SK-N-SH (cell line): ENCODE results near the gene IDH3B. TPM values are rescaled to one million over a fixed set of nuclear protein-coding genes. Genes with fewer than 3 reads are reported as not detected.

Source experiments
- CTCF ChIA-PET: fragments of 300-600, 350-600 bp; formaldehyde crosslinking; extraction: SDS; loops from one replicate; lab custom pipeline; 2021; lab: Yijun Ruan, JAX
- POLR2A ChIA-PET: fragments of 350-600 bp; sonication (Branson Sonifier 250); formaldehyde crosslinking; extraction: SDS; loops from one replicate; lab custom pipeline; 2020; ENCODE audit warnings: antibody characterized with exemption, inconsistent platforms; lab: Yijun Ruan, JAX
- DNase-seq: peaks from one replicate; pipeline ENCODE4 v3.0.0; 2012
- H2AFZ ChIP-seq: fragments of 200-600 bp; sonication (generic); 2 replicates; pipeline ENCODE4 v1.8.1; 2016; ENCODE audit warnings: antibody characterized with exemption, mild to moderate bottlenecking, low read depth
- H3F3A ChIP-seq: fragments of 200-600 bp; sonication (generic); replicated peaks from 2 replicates; pipeline ENCODE3; 2016; ENCODE audit warnings: antibody characterized with exemption, mild to moderate bottlenecking; ENCODE audit not compliant: insufficient read depth
- H3K27ac ChIP-seq, 2 experiments: fragments of 200-500 bp in 1 of 2; fragments of 200-600 bp in 1 of 2; sonication (Bioruptor generic) in 1 of 2; sonication (generic), shearing (Covaris generic) in 1 of 2; 2 replicates each; pipeline versions ENCODE4 v1.5.1 to v1.6.1; 2014 to 2016; ENCODE audit warnings: low read depth in 2 of 2, inconsistent platforms in 1 of 2, low read length in 1 of 2, mild to moderate bottlenecking in 1 of 2, mixed read lengths in 1 of 2
- H3K27me3 ChIP-seq: fragments of 200-600 bp; sonication (generic), shearing (Covaris generic); 2 replicates; pipeline ENCODE4 v1.6.1; 2016; ENCODE audit warnings: mixed run types; ENCODE audit not compliant: insufficient read depth
- H3K36me3 ChIP-seq, 2 experiments: fragments of 200-500 bp in 1 of 2; fragments of 200-600 bp in 1 of 2; sonication (Bioruptor generic) in 1 of 2; sonication (generic) in 1 of 2; replicated peaks in 1 of 2; 2 replicates each; pipeline versions ENCODE3 to v1.5.1; 2014 to 2016; ENCODE audit warnings: low read length in 1 of 2, mild to moderate bottlenecking in 1 of 2; ENCODE audit not compliant: insufficient read depth in 2 of 2, control insufficient read depth in 1 of 2
- H3K4me1 ChIP-seq, 2 experiments: fragments of 200-500 bp in 1 of 2; fragments of 200-600 bp in 1 of 2; sonication (Bioruptor generic) in 1 of 2; sonication (generic), shearing (Covaris generic) in 1 of 2; 2 replicates each; pipeline versions ENCODE4 v1.5.1 to v1.6.1; 2014 to 2016; ENCODE audit warnings: low read depth in 1 of 2, low read length in 1 of 2, mixed run types in 1 of 2; ENCODE audit not compliant: insufficient read depth in 2 of 2, control insufficient read depth in 1 of 2
- H3K4me2 ChIP-seq: fragments of 200-600 bp; sonication (generic), shearing (Covaris generic); 2 replicates; pipeline ENCODE4 v1.6.1; 2017; ENCODE audit warnings: mixed run types
- H3K4me3 ChIP-seq, 2 experiments: fragments of 200-500 bp in 1 of 2; fragments of 200-600 bp in 1 of 2; sonication (Bioruptor generic) in 1 of 2; sonication (generic), shearing (Covaris generic) in 1 of 2; 2 replicates each; pipeline versions ENCODE4 v1.5.1 to v1.8.1; 2014 to 2016; ENCODE audit warnings: low read depth in 2 of 2, inconsistent platforms in 1 of 2, low read length in 1 of 2, mild to moderate bottlenecking in 1 of 2, mixed read lengths in 1 of 2, moderate library complexity in 1 of 2
- H3K79me2 ChIP-seq: fragments of 200-600 bp; sonication (generic); 2 replicates; pipeline ENCODE4 v1.8.1; 2017; ENCODE audit warnings: mild to moderate bottlenecking; ENCODE audit not compliant: insufficient read depth
- H3K9ac ChIP-seq: fragments of 200-600 bp; sonication (generic); 2 replicates; pipeline ENCODE4 v1.6.1; 2017; ENCODE audit warnings: mixed run types
- H3K9me2 ChIP-seq: fragments of 200-600 bp; sonication (generic); 2 replicates; pipeline ENCODE4 v1.6.1; 2017; ENCODE audit warnings: mixed run types
- H3K9me3 ChIP-seq: fragments of 200-600 bp; sonication (generic); 2 replicates; pipeline ENCODE4 v1.6.1; 2017; ENCODE audit warnings: mixed run types, mild to moderate bottlenecking, moderate library complexity
- H4K20me1 ChIP-seq: fragments of 200-600 bp; sonication (generic); 2 replicates; pipeline ENCODE4 v1.6.1; 2017; ENCODE audit warnings: mild to moderate bottlenecking, mixed run types; ENCODE audit not compliant: insufficient read depth
- CHD2 ChIP-seq: fragments of 150-350 bp; IDR thresholded peaks from 2 replicates; pipeline ENCODE4 v1.6.1; 2018; ENCODE audit warnings: low read length; ENCODE audit not compliant: partially characterized antibody
- CTCF ChIP-seq: fragments of 200-600 bp; sonication (generic); IDR thresholded peaks from 2 replicates; pipeline ENCODE4 v1.6.1; 2017; ENCODE audit warnings: antibody characterized with exemption, mild to moderate bottlenecking, moderate library complexity
- EP300 ChIP-seq, 2 experiments: IDR thresholded peaks; 2 replicates each; pipeline versions ENCODE4 v1.4.0 to v1.6.1; 2012; ENCODE audit warnings: borderline replicate concordance in 1 of 2, low read depth in 1 of 2, low read length in 1 of 2
- EZH2phosphoT487 ChIP-seq: fragments of 200-600 bp; sonication (generic); IDR thresholded peaks from 2 replicates; pipeline ENCODE4 v1.6.1; 2017; ENCODE audit warnings: low read depth, mixed run types, mild to moderate bottlenecking, antibody characterized with exemption, moderate library complexity, borderline replicate concordance
- FOSL2 ChIP-seq: IDR thresholded peaks from 2 replicates; pipeline ENCODE4 v1.4.0; 2012; ENCODE audit warnings: low read depth, mild to moderate bottlenecking, moderate library complexity, borderline replicate concordance
- FOXM1 ChIP-seq: IDR thresholded peaks from 2 replicates; pipeline ENCODE4 v1.4.0; 2012; ENCODE audit warnings: low read depth, mild to moderate bottlenecking
- GATA2 ChIP-seq: sonication (generic); formaldehyde crosslinking; IDR thresholded peaks from 2 replicates; pipeline ENCODE4 v1.5.0; 2020; ENCODE audit warnings: mild to moderate bottlenecking, missing genetic modification reagents
- IRF3 ChIP-seq: fragments of 150-350 bp; IDR thresholded peaks from 2 replicates; pipeline ENCODE4 v1.6.1; 2016; ENCODE audit warnings: mild to moderate bottlenecking, low read depth, low read length
- JUND ChIP-seq: IDR thresholded peaks from 2 replicates; pipeline ENCODE4 v1.4.0; 2012
- PBX3 ChIP-seq: IDR thresholded peaks from 2 replicates; pipeline ENCODE4; 2012
- RFX5 ChIP-seq: IDR thresholded peaks from 2 replicates; pipeline ENCODE4 v1.6.1; 2012; ENCODE audit warnings: mild to moderate bottlenecking, improper control_type of control experiment, low read length
- SIN3A ChIP-seq: IDR thresholded peaks from 2 replicates; pipeline ENCODE4 v1.6.1; 2012; ENCODE audit warnings: low read depth, mild to moderate bottlenecking, low read length, moderate library complexity, borderline replicate concordance
- TAF1 ChIP-seq: IDR thresholded peaks from 2 replicates; pipeline ENCODE4 v1.6.1; 2012; ENCODE audit warnings: low read depth, mild to moderate bottlenecking, low read length, moderate library complexity, borderline replicate concordance
- USF1 ChIP-seq: IDR thresholded peaks from 2 replicates; pipeline ENCODE4 v1.4.0; 2012; ENCODE audit warnings: low read depth, borderline replicate concordance
- USF2 ChIP-seq: fragments of 150-350 bp; IDR thresholded peaks from 2 replicates; pipeline ENCODE4 v1.6.1; 2017; ENCODE audit warnings: antibody characterized with exemption, low read length, low read depth, borderline replicate concordance
- YY1 ChIP-seq: IDR thresholded peaks from 2 replicates; pipeline ENCODE4 v1.4.0; 2012; ENCODE audit warnings: low read depth, mild to moderate bottlenecking
- ZBTB33 ChIP-seq: IDR thresholded peaks from 2 replicates; pipeline ENCODE4 v1.4.0; 2012; ENCODE audit warnings: low read depth, borderline replicate concordance
- WGBS: methylation state at CpG from one replicate; pipeline ENCODE4 v1.1.6; 2017; ENCODE audit warnings: low lambda C conversion rate; 5-methylcytosine and 5-hydroxymethylcytosine counted together
- polyA plus RNA-seq, 3 experiments: library from polyadenylated mRNA; depleted of rRNA; stranded (reverse); fragments of >200 nt; gene quantifications; 2 replicates each; pipeline ENCODE4 v1.2.3, GENCODE V29; 2012

IDH3B gene
- polyA plus RNA-seq, 1 of the 3 experiments (the other 2 are of a cell fraction), result 233 TPM

- Histone ChIP-seq H3K79me2 (peaks cover 42% of the 10 kb centered on the region), H3K27me3 (no peaks in the 10 kb centered on the region), H3K4me1 (peaks cover 6 to 15% of the 10 kb centered on the region in 2 experiments; a peak in 2 of 4 replicates), H3K4me2 (no peak overlapping the region), H3F3A (peaks cover 44% of the 10 kb centered on the region), H3K36me3 (peaks cover 53 to 78% of the 10 kb centered on the region in 2 experiments), H3K4me3 (no peak overlapping the region), H2AFZ (no peak overlapping the region), H3K27ac (no peak overlapping the region), H3K9me3 (no peaks in the 10 kb centered on the region), H3K9ac (no peak overlapping the region), H4K20me1 (peaks cover 45% of the 10 kb centered on the region), H3K9me2 (no peaks in the 10 kb centered on the region)
- DNase-seq, result no peak
- ChIA-PET CTCF (no interaction called here), POLR2A (no interaction called here)
- no peak for TF ChIP-seq EP300 (IDR thresholded peaks at IDR 0.05; ENCODE audit: borderline replicate concordance in 1 of 2, low read depth in 1 of 2, low read length in 1 of 2)
- TF ChIP-seq CTCF, result no peak
- TF ChIP-seq TAF1, result no peak
- no peak for TF ChIP-seq FOXM1
- TF ChIP-seq CHD2, result no peak
- TF ChIP-seq RFX5, result no peak
- TF ChIP-seq SIN3A, result no peak
- TF ChIP-seq GATA2 (CRISPR knock-in tag), result no peak
- no peak for TF ChIP-seq PBX3
- no peak for TF ChIP-seq FOSL2
- TF ChIP-seq ZBTB33, result no peak
- TF ChIP-seq JUND, result no peak
- TF ChIP-seq USF2, result no peak
- no peak for TF ChIP-seq YY1
- no peak for TF ChIP-seq USF1
- no peak for TF ChIP-seq EZH2phosphoT487
- no peak for TF ChIP-seq IRF3
- 86% methylated on average over 4 of the region's 5 CpGs for WGBS
These were observed 6.8 kb downstream of the IDH3B start for GRCh38 chr20:2657241-2657640.
